Neutrophil (primary cell): ENCODE measurements around the gene HSPA14.
"Not testable (repeated sequence)": the region's sequence is repeated elsewhere in the genome, so short reads cannot be mapped to it uniquely, and the experiment has no call there.

ENCODE experiments used
- H3K27ac ChIP-seq: fragments of 200-600 bp; sonication (generic); 2 replicates; pipeline ENCODE4 v1.5.1; 2016; ENCODE audit warnings: mild to moderate bottlenecking, moderate library complexity
- H3K27me3 ChIP-seq: fragments of 200-600 bp; sonication (generic); 2 replicates; pipeline ENCODE4 v1.6.0; 2016; ENCODE audit warnings: mild to moderate bottlenecking
- H3K36me3 ChIP-seq: fragments of 200-600 bp; sonication (generic); 2 replicates; pipeline ENCODE4 v1.5.1; 2017
- H3K4me1 ChIP-seq, 2 experiments: fragments of 200-600 bp in 1 of 2; sonication (generic) in 1 of 2; 1 replicate in 1 of 2; 2 replicates in 1 of 2; pipeline versions ENCODE4 v1.5.1 to v1.6.1; 2013 to 2016; ENCODE audit warnings: low read depth in 1 of 2, low read length in 1 of 2, mild to moderate bottlenecking in 1 of 2, moderate library complexity in 1 of 2; ENCODE audit not compliant: control insufficient read depth in 1 of 2, insufficient read depth in 1 of 2
- H3K4me3 ChIP-seq, 2 experiments: fragments of 200-600 bp in 1 of 2; sonication (generic) in 1 of 2; 1 replicate in 1 of 2; 2 replicates in 1 of 2; pipeline ENCODE4 v1.5.1; 2013 to 2016; ENCODE audit warnings: low read depth in 1 of 2, low read length in 1 of 2, mild to moderate bottlenecking in 1 of 2, moderate library complexity in 1 of 2
- H3K9me3 ChIP-seq: fragments of 200-600 bp; sonication (generic); 2 replicates; pipeline ENCODE4 v1.5.1; 2016
- TF ChIP-seq, protein P1 (sequence below): fragments of 200-600 bp; sonication (generic); IDR thresholded peaks from 2 replicates; pipeline ENCODE4 v1.5.1; 2016; ENCODE audit warnings: antibody characterized with exemption

The HSPA14 gene

GRCh38 chr10:14904864-14905263 is 66.8 kb downstream of the HSPA14 start:
- H3K27ac ChIP-seq = no peak overlapping the region
- TF ChIP-seq, protein P1, sequence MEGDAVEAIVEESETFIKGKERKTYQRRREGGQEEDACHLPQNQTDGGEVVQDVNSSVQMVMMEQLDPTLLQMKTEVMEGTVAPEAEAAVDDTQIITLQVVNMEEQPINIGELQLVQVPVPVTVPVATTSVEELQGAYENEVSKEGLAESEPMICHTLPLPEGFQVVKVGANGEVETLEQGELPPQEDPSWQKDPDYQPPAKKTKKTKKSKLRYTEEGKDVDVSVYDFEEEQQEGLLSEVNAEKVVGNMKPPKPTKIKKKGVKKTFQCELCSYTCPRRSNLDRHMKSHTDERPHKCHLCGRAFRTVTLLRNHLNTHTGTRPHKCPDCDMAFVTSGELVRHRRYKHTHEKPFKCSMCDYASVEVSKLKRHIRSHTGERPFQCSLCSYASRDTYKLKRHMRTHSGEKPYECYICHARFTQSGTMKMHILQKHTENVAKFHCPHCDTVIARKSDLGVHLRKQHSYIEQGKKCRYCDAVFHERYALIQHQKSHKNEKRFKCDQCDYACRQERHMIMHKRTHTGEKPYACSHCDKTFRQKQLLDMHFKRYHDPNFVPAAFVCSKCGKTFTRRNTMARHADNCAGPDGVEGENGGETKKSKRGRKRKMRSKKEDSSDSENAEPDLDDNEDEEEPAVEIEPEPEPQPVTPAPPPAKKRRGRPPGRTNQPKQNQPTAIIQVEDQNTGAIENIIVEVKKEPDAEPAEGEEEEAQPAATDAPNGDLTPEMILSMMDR = no peak
- H3K4me3 ChIP-seq = no peak overlapping the region
- no peaks in the 10 kb centered on the region for H3K9me3 ChIP-seq
- H3K27me3 ChIP-seq = no peaks in the 10 kb centered on the region
- peaks cover 36% of the 10 kb centered on the region for H3K36me3 ChIP-seq
- no peaks in the 10 kb centered on the region for H3K4me1 ChIP-seq

DNA sequence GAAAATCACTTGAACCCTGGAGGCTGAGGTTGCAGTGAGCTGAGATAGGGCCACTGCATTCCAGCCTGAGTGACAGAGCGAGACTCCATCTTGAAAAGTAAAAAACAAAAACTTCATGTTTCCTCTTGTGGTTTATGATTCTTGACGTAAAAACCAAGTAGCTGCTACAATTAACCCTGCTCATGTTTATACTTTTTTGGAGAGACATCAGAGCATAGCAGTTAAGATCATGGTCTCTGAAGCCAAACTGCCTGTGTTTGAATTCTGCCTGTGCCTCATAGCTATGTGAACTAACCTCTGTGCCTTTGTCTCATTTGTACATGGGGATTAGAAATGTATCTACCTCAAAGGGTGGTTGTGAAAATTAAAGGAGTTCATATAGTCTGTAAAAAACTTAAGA is 67.8 kb downstream of the HSPA14 start:
- Histone ChIP-seq H3K36me3 (peaks cover 46% of the 10 kb centered on the region), H3K4me1 (no peaks in the 10 kb centered on the region), H3K27me3 (no peaks in the 10 kb centered on the region), H3K27ac (no peak overlapping the region), H3K4me3 (no peak overlapping the region), H3K9me3 (no peaks in the 10 kb centered on the region)
- TF ChIP-seq, protein P1 = no peak

DNA sequence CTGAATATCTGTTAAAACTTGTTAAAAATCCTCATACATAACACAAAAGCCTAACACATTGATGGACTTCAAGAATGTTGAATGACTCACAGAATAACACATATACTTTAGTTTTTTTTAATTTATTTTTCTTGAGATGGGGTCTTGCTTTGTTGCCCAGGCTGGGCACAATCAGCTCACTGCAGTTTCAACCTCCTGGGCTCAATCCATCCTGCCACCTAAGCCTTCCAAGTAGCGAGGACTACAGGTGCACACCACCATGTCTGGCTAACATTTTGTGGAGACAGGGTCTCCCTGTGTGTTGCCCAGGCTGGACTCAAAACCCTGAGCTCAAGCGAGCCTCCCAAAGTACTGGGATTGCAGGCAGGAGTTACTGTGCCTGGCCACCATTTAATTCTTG is 68.7 kb downstream of the HSPA14 start:
- no peak overlapping the region for H3K4me3 ChIP-seq
- H3K27ac ChIP-seq = no peak overlapping the region
- H3K9me3 ChIP-seq = no peaks in the 10 kb centered on the region
- no peaks in the 10 kb centered on the region for H3K27me3 ChIP-seq
- H3K4me1 ChIP-seq = no peaks in the 10 kb centered on the region
- peaks cover 53% of the 10 kb centered on the region for H3K36me3 ChIP-seq
- TF ChIP-seq, protein P1 = no peak

GRCh38 chr10:14907591-14907990 is 69.5 kb downstream of the HSPA14 start:
- H3K27ac ChIP-seq, H3K4me1 ChIP-seq, H3K9me3 ChIP-seq, H3K4me3 ChIP-seq, H3K27me3 ChIP-seq: not testable (repeated sequence)
- H3K36me3 ChIP-seq = peaks cover 61% of the 10 kb centered on the region

DNA sequence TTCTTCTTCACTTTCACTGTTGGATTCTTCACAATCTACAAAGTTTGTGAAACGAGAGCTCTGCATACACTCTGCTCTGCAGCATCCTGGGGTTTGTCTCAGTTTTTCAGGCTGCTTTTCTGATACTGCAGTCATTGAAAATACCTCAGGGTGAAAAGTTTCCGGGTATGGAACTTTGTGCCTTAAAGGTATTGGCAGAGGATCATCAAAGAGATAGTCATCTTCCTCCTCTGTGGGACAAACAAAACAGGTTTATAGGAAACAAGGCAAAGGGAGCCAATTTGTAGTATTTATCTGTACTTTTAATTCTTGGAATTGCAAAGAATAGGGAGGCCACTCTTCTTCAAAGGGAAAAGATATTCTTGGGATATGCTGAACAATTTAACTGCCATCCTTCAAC is 71.0 kb downstream of the HSPA14 start:
- no peaks in the 10 kb centered on the region for H3K27me3 ChIP-seq
- TF ChIP-seq, protein P1 = no peak
- H3K4me1 ChIP-seq = no peaks in the 10 kb centered on the region
- no peaks in the 10 kb centered on the region for H3K9me3 ChIP-seq
- no peak overlapping the region for H3K27ac ChIP-seq
- H3K4me3 ChIP-seq = no peak overlapping the region
- H3K36me3 ChIP-seq = peaks cover 71% of the 10 kb centered on the region

GRCh38 chr10:14910953-14911352 is 72.8 kb downstream of the HSPA14 start:
- H3K4me1 ChIP-seq = no peaks in the 10 kb centered on the region
- no peak overlapping the region for H3K4me3 ChIP-seq
- H3K36me3 ChIP-seq = peaks cover 76% of the 10 kb centered on the region
- H3K27me3 ChIP-seq = no peaks in the 10 kb centered on the region
- H3K9me3 ChIP-seq = no peaks in the 10 kb centered on the region
- TF ChIP-seq, protein P1 = no peak
- no peak overlapping the region for H3K27ac ChIP-seq
